Limb (tissue), 2 donors: ENCODE measurements around the gene IL19.
A peak's percentile ranks its signal among the peaks of the same experiment; 100 is the strongest.

Source experiments
- DNase-seq, 2 donors: peaks; one replicate each; pipeline ENCODE4 v3.0.0-alpha.2; 2016; ENCODE audit errors: extremely low spot score in 2 of 2

IL19 gene

DNA sequence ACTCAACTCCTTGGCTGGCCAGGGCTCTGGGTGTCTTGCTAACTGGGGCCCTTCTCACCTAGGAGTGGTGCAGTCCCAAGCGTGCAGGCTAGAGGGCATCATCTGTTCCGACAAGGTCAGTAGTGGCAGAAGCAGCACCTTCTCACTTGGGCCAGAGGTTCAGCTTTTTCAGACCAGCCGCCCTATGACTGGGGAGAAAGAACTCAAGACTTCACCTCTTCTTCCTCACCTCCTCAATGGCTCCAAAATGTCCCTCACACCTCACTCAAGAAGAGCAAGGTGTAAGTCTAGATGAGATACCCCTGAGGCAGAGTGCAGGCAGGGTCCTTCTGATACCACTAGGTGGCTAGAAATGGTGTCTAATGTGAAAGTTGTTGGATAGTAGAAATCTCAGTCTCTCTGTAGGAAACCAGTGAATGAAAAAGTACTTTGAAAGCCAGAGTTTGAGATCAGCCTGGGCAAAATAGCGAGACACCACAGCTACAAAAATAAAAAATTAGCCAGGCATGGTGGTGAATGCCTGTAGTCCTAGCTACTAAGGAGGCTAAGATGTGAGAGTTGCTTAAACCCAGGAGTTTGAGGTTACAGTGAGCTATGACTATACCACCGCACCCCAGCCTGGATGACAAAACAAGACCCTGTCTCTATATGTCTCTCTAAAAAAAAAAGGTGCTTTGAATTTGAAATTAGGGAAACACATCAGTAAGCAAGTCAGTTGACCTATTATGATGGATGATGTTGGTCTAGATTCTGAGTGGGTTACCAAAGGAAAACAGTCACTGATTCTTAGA is 86.3 kb downstream of the IL19 start:
- DNase-seq, result no peak

- no peak for DNase-seq
Measured at GRCh38 chr1:206859082-206859521, 88.5 kb downstream of the IL19 start.

DNA sequence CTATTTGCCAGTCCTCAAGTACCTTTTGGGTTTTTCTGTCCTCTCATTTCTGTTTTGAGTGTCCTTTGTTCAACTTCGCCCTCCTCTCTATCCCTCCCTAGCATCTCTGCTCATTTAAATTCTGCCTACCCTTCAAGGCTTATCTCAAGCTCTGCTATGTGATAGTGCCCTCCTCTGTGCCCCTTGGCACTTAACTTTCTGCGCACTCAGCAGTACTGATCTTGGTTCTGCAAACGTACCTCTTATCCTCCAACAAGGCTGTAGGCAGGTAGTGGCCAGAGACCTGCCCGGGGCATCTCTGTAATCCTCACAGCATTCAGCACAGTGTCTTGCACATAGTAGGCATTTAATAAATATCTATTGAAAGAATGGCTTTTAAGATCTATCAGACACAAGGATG is 89.6 kb downstream of the IL19 start:
- no peak for DNase-seq

DNA sequence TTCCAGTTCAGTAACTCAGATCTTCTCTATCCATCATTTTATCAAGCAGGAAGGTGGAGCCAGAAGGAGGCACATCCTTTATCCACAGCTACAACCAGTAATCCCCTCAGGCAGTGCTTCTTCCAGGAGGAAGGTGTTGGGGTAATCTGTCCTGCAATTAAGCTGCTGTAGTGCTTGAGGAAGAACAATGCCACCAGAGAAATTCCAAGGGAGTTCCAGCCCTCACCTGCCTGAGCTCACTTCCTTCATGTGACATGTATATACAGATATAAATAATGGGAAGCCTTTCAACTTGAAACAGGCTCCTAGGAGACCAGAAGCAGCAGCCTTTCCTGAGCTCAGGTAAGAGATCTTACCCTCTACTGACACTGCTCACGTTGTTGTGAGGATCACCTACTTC is 92.7 kb downstream of the IL19 start:
- no peak for DNase-seq

DNA sequence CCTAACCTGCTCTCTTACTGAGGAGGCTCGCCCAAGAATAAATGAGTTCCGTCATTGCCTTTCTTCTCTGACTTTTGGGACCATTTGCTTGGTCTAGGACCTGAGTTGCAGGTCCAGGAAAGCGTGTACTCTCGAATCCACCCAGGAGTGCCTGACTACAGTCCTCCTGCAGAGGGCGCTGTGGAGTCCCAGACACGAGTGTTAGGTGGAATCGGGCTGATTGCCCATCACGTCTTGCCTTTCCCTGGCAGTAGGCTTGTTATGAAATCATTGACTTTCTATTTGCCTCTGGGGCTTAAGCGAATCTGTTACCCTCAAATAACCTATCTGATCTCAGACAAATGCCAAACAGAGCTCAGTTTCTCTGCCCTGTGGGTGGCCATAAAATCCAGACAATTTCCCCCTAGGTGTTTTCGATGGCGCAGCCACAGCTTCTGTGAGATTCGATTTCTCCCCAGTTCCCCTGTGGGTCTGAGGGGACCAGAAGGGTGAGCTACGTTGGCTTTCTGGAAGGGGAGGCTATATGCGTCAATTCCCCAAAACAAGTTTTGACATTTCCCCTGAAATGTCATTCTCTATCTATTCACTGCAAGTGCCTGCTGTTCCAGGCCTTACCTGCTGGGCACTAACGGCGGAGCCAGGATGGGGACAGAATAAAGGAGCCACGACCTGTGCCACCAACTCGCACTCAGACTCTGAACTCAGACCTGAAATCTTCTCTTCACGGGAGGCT is 94.5 kb downstream of the IL19 start, which contains the start of gene IL20:
IL20 (plus strand) TSS at position 685 of the 733 bp plus-strand sequence. CDS start 230 bp downstream, outside the sequence.
- peak; percentile 10 to 52 for DNase-seq

DNA sequence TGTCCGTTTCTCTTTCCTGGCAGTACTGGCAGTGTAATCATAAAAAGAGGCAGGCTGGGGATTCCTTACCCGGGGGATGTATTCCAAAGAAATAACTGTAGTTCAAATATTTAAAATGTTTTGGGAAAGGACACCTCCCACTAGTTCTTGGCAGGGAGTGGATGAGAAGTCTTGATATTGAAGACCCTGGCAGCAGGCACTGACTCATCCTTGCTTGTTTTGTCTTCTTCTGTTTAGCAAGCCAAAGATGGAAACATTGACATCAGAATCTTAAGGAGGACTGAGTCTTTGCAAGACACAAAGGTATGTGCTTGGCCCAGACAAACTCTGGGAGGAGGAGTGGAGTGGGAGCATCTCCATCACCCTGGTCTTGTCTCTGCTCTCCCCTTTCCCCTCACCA is 95.5 kb downstream of the IL19 start:
- no peak for DNase-seq

GRCh38 chr1:206867239-206867638 is 96.7 kb downstream of the IL19 start:
- DNase-seq, result no peak

DNA sequence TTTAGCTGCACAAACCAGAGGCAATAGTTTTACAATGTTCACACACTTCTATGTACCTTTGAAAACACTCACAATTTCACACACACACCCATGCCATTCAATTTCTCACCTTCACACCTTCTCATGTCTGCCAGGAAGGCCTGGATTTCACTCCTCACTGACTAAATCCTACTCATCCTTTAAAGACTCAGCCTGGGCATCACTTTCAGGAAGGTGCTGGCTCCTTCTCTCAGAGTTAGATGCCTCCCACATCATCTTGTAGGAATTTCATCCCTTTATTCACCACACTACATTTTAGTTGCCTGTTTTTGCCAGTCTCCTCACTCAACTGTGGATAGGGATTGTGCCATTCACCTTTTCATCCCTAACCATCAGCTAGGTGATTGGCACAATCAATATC is 97.1 kb downstream of the IL19 start:
- no peak for DNase-seq

- no peak for DNase-seq
Measured at GRCh38 chr1:206868264-206868663, 97.7 kb downstream of the IL19 start.

GRCh38 chr1:206872139-206872538 is 101.6 kb downstream of the IL19 start:
- DNase-seq, result no peak

DNA sequence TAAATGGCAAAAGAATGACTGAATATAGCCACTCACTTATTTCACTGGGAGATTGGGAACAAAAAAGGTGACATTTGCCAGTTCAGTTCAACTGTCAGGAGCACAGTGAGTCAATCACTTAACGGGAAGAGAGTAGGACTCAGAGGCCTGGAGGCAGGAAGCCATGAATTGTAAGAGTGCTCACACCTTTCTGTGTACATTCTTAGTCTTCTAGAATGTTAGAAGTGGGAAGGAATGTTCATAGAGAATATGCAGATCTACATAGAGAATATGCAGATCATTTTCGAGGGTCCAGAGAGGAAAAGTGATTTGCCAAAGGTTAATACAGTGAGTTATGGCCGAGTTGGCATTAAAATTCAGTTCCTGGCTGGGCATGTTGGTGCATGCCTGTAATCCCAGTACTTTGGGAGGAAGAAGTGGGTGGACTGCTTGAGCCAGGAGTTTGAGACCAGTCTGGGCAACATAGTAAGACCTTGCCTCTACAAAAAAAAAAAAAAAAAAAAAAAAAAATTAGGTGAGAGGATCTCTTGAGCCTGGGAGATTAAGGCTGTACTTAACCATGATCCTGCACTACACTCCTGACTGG is 103.1 kb downstream of the IL19 start:
- DNase-seq, result no peak

DNA sequence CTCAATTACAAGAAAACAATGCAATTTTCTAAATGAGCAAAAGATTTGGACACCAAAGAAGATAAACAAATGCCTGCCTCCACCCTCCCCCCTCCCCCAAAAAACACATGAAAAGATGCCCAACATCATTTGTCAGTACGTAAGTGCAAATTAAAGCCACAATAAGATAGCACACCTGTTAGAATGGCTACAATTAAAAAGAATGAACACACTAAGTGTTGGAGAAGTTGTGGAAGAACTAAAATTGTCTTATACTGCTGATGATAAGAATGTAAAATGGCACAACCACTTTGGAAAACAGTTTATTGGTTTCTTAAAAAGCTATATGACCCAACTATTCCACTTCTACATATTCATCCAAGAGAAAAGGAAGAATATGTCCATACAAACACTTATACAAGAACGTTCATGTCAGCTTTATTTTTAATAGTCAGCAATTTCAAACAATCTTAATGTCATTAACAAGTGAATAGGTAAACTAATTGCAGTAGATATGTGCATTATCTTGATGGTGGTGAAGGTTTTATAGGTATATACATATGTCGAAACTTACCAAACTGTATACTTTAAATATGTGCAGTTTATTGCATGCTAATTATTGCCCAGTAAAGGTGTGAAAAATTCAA is 105.3 kb downstream of the IL19 start:
- DNase-seq, result no peak

- DNase-seq, result no peak
Measured at GRCh38 chr1:206878456-206878855, 107.9 kb downstream of the IL19 start.

DNA sequence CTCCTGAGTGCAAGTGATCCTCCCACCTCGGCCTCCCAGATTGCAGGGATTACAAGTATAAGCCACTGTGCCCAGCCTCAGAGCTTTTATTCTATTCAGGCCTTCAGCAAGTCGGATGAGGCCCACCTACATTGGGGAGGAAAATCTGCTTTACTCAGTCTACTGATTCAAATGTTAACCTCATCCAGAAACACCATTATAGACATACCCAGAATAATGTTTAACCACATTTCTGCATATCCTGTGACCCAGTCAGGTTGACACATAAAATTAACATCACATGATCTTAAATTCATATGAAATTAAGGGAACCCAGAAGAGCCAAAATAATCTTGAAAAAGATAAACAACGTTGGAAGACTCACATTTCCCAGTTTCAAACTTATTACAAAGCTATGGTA is 109.7 kb downstream of the IL19 start:
- no peak for DNase-seq

DNA sequence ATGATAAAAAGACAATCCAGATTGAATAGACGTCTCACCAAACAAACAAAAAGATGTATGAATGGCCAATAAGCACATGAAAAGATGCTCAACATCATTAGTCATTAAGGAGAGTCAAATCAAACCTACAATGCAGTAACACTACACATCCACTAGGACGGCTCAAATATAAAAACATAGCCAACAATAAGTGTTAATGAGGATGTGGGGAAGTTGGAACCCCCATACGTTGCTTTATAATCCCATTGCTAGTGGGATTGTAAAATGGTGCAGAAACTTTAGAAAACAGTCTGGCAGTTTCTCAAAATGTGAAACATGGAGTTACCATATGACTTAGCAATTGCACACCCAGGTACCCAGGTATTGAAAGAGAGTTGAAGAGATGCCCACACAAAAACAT is 112.0 kb downstream of the IL19 start:
- no peak for DNase-seq

DNA sequence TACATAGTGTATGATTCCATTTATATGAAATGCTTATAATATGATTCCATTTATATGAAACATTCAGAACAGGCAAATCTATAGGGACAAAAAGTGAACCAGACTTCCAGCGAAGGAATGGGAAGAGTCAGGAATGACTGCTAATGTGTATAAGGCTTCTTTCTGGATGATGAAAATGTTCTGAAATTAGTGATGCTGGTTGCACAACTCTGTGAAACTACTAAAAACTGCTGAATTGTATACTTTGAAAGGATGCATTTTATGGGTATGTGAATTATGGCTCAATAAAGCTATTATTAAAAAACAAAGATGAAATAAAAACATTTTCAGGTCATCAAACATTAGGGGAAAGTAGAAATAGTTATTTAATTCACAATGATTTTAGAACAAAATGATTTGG is 112.6 kb downstream of the IL19 start:
- DNase-seq, result no peak

DNA sequence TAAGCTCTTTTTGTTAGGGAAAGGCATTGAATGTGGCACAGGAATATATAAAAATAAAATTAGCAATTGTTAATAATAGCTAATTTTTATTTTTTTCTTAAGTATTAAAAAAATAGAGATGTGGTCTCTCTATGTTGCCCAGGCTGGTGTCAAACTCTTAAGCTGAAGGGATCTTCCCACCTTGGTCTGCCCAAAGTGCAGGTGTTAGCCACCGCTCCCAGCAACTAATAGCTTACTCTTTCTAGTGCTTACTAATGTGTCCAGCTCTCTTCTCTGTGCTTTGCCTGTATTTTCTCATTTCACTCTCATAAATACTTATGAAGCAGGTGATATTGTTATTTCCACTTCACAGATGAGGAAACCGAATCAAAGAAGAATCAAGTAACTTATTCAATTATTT is 113.3 kb downstream of the IL19 start:
- DNase-seq, result no peak

DNA sequence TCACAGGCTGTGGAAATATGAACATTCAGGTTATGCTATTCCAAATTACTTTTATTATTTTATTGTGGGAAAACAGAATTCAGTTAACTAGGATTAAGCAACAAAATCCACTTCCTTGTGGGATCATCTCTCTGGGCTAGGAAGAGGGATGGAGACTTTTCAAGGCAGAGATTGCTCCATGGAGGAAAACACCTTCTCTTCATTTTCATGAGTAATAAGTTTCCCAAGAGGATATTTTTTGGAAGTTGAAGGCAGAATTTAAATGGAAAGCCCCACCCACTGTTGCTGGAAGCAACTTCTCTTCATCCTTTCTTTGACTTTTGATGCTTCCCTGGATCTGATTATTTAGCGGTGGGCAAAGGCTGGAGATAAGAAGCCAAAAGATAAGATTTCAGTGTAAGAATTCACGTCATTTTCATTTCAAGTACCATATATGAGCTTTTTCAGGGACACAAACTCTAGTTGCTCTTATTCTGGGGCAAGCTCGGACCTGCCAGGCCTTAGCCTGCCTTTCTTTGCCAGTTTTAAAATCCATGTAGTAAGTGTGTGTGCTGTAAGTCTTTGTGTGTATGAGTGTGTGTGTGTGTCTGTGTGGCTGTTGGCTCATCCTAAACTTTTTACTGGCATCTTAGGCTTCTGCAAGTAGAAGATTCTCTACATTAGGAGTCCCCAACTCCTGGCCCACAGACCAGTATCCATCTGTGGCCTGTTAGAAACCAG is 114.9 kb downstream of the IL19 start:
- no peak for DNase-seq

GRCh38 chr1:206886831-206887230 is 116.3 kb downstream of the IL19 start:
- DNase-seq, result no peak

DNA sequence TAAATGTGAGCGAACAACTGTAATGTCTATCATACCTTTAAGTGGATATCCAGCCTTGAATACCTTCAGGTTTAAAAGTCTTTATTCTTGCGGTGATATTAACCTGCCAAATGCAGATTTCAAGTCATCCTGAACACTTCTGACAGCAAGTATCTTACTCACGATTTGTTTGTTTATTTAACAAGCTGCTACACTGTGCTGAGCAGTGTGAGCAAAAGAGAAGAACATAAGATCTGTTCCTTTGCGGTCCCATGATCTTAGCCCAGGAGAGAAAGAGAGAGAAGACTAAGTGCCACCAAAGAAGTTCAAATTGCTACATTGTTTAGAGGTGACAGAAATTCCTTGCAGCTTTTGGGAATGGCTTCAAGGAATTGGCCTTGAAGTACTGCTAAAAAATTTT is 117.1 kb downstream of the IL19 start:
- DNase-seq, result no peak
